Stimulated activated CD4-positive, alpha-beta T cell treated with anti-CD3 and anti-CD28 coated beads, Interleukin-12 subunit alpha, Interleukin-12 subunit beta, amount 100 ng/mL, for 24 hours (primary cell): ENCODE data around the gene TP53TG5.

ENCODE experiments used
- DNase-seq, 2 experiments: peaks; one replicate each; pipeline ENCODE4 v3.0.0-alpha.2; 2020; ENCODE audit warnings: low read depth in 2 of 2

The TP53TG5 gene

GRCh38 chr20:45378191-45378590, at the start of gene TP53TG5:
TP53TG5 (minus strand) TSS chr20:45378325; CDS start chr20:45378236, 89 bp downstream.
- no peak for DNase-seq

GRCh38 chr20:45427236-45428149, 49.4 kb upstream of the TP53TG5 start:
- DNase-seq: no peak

GRCh38 chr20:45426320-45427016, 48.3 kb upstream of the TP53TG5 start:
- no peak for DNase-seq

GRCh38 chr20:45425561-45425960, 47.4 kb upstream of the TP53TG5 start:
- DNase-seq: no peak

GRCh38 chr20:45423700-45424099, 45.6 kb upstream of the TP53TG5 start:
- DNase-seq: no peak

- DNase-seq: no peak
These were observed 42.0 kb upstream of the TP53TG5 start for GRCh38 chr20:45420125-45420524.

GRCh38 chr20:45419188-45420091, 41.3 kb upstream of the TP53TG5 start:
- no peak for DNase-seq

- no peak for DNase-seq
These were observed 38.8 kb upstream of the TP53TG5 start for GRCh38 chr20:45416917-45417316.

- peak; percentile 77 to 79 for DNase-seq
These were observed 37.9 kb upstream of the TP53TG5 start, which contains the start of gene PIGT for GRCh38 chr20:45415822-45416637. PIGT (plus strand) TSS chr20:45416141; CDS start chr20:45416157, 16 bp downstream.

GRCh38 chr20:45413479-45413878, 35.4 kb upstream of the TP53TG5 start:
- no peak for DNase-seq

- DNase-seq: no peak
These were observed 34.5 kb upstream of the TP53TG5 start for GRCh38 chr20:45412653-45413052.

GRCh38 chr20:45410887-45411286, 32.8 kb upstream of the TP53TG5 start:
- DNase-seq: no peak

GRCh38 chr20:45409521-45410272, 31.6 kb upstream of the TP53TG5 start:
- no peak for DNase-seq

GRCh38 chr20:45408646-45409213, 30.6 kb upstream of the TP53TG5 start:
- DNase-seq: no peak

GRCh38 chr20:45407783-45408645, 29.9 kb upstream of the TP53TG5 start, which contains the start of gene DBNDD2:
DBNDD2 (plus strand) TSS chr20:45408289; CDS start chr20:45408468, 179 bp downstream.
- DNase-seq: no peak

- DNase-seq: no peak
These were observed 29.1 kb upstream of the TP53TG5 start for GRCh38 chr20:45407067-45407745.

- peak in 1 of 2 experiments; percentile 53 for DNase-seq
These were observed 28.3 kb upstream of the TP53TG5 start for GRCh38 chr20:45406260-45407066.
